Measurements from ENCODE around the gene BCL11B. TPM values are rescaled to one million over a fixed set of nuclear protein-coding genes. Genes with fewer than 3 reads are reported as not detected.

BCL11B gene
- total RNA-seq, 1 donor from 2014 or later = 0.18 TPM

- no peak for DNase-seq (ENCODE audit: extremely low read depth, low read depth, low spot score)
Observed at GRCh38 chr14:99169776-99170356, 102.1 kb downstream of the BCL11B start.

- DNase-seq (ENCODE audit: extremely low read depth, low read depth, low spot score) = no peak
Observed at GRCh38 chr14:99168330-99168729, 103.7 kb downstream of the BCL11B start.

GRCh38 chr14:99166506-99166905, 105.5 kb downstream of the BCL11B start:
- DNase-seq (ENCODE audit: extremely low read depth, low read depth, low spot score) = no peak

- no peak for DNase-seq (ENCODE audit: extremely low read depth, low read depth, low spot score)
Observed at GRCh38 chr14:99164712-99165111, 107.3 kb downstream of the BCL11B start.

- no peak for DNase-seq (ENCODE audit: extremely low read depth, low read depth, low spot score)
Observed at GRCh38 chr14:99163446-99163845, 108.6 kb downstream of the BCL11B start.

- no peak for DNase-seq (ENCODE audit: extremely low read depth, low read depth, low spot score)
Observed at GRCh38 chr14:99159341-99160340, 112.4 kb downstream of the BCL11B start.

- DNase-seq (ENCODE audit: extremely low read depth, low read depth, low spot score) = no peak
Observed at GRCh38 chr14:99158646-99159165, 113.3 kb downstream of the BCL11B start.

GRCh38 chr14:99158150-99158549, 113.8 kb downstream of the BCL11B start:
- no peak for DNase-seq (ENCODE audit: extremely low read depth, low read depth, low spot score)

GRCh38 chr14:99157676-99158075, 114.3 kb downstream of the BCL11B start:
- no peak for DNase-seq (ENCODE audit: extremely low read depth, low read depth, low spot score)

- DNase-seq (ENCODE audit: extremely low read depth, low read depth, low spot score) = no peak
Observed at GRCh38 chr14:99157246-99157645, 114.8 kb downstream of the BCL11B start.

- no peak for DNase-seq (ENCODE audit: extremely low read depth, low read depth, low spot score)
Observed at GRCh38 chr14:99156814-99157213, 115.2 kb downstream of the BCL11B start.

GRCh38 chr14:99156090-99156425, 115.9 kb downstream of the BCL11B start:
- no peak for DNase-seq (ENCODE audit: extremely low read depth, low read depth, low spot score)

- no peak for DNase-seq (ENCODE audit: extremely low read depth, low read depth, low spot score)
Observed at GRCh38 chr14:99155173-99156089, 116.6 kb downstream of the BCL11B start.

GRCh38 chr14:99150236-99150635, 121.8 kb downstream of the BCL11B start:
- DNase-seq (ENCODE audit: extremely low read depth, low read depth, low spot score) = no peak

GRCh38 chr14:99148861-99149610, 123.0 kb downstream of the BCL11B start:
- DNase-seq (ENCODE audit: extremely low read depth, low read depth, low spot score) = no peak

- DNase-seq (ENCODE audit: extremely low read depth, low read depth, low spot score) = no peak
Observed at GRCh38 chr14:99148131-99148530, 123.9 kb downstream of the BCL11B start.

- no peak for DNase-seq (ENCODE audit: extremely low read depth, low read depth, low spot score)
Observed at GRCh38 chr14:99147366-99147740, 124.6 kb downstream of the BCL11B start.

GRCh38 chr14:99146616-99147365, 125.2 kb downstream of the BCL11B start:
- no peak for DNase-seq (ENCODE audit: extremely low read depth, low read depth, low spot score)

- no peak for DNase-seq (ENCODE audit: extremely low read depth, low read depth, low spot score)
Observed at GRCh38 chr14:99145307-99145706, 126.7 kb downstream of the BCL11B start.
